Fibroblast of skin of left quadriceps (primary cell): ENCODE results near the gene SMPD4.
A peak's percentile ranks its signal among the peaks of the same experiment; 100 is the strongest.
"Not testable (repeated sequence)": the region's sequence is repeated elsewhere in the genome, so short reads cannot be mapped to it uniquely, and the experiment has no call there.

ENCODE experiments used
- DNase-seq, 2 experiments: peaks; one replicate each; pipeline ENCODE4 v3.0.0-alpha.2; 2013; ENCODE audit warnings: low read depth in 2 of 2

SMPD4 gene, protein sequence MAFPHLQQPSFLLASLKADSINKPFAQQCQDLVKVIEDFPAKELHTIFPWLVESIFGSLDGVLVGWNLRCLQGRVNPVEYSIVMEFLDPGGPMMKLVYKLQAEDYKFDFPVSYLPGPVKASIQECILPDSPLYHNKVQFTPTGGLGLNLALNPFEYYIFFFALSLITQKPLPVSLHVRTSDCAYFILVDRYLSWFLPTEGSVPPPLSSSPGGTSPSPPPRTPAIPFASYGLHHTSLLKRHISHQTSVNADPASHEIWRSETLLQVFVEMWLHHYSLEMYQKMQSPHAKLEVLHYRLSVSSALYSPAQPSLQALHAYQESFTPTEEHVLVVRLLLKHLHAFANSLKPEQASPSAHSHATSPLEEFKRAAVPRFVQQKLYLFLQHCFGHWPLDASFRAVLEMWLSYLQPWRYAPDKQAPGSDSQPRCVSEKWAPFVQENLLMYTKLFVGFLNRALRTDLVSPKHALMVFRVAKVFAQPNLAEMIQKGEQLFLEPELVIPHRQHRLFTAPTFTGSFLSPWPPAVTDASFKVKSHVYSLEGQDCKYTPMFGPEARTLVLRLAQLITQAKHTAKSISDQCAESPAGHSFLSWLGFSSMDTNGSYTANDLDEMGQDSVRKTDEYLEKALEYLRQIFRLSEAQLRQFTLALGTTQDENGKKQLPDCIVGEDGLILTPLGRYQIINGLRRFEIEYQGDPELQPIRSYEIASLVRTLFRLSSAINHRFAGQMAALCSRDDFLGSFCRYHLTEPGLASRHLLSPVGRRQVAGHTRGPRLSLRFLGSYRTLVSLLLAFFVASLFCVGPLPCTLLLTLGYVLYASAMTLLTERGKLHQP

DNA sequence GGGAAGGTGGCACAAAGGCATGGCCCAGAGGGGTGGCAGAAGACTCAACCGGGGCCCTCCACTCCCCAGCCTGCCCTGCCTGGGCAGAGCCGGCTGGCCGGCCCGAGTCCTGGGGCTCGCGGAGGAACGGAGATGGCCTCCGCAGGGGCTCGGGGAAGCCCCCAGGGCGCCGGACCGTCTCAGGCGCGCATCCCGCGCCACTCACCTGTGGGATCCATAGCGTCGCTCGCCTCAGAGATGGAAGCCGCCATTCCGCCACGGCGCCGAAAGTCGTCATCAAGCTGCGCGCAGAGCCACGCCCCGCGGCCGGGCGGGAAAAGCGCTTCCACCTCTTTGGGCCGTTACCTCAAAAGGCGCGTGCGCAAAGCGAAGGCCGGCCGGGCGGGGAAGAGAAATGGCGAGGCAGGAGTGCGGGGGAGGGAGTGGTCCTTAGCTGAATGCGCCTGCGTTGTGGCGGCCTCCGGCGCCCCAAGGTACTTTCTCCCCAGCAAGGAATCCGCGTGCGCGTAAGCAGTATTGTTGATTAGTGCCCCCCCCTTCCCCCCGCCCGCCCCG lies at the start of gene SMPD4:
Gene SMPD4, minus strand, starts transcription at position 278 of the 555 bp plus-strand sequence. CDS start 5,010 bp downstream, outside the sequence.
- peak; percentile 93 to 94 for DNase-seq

DNA sequence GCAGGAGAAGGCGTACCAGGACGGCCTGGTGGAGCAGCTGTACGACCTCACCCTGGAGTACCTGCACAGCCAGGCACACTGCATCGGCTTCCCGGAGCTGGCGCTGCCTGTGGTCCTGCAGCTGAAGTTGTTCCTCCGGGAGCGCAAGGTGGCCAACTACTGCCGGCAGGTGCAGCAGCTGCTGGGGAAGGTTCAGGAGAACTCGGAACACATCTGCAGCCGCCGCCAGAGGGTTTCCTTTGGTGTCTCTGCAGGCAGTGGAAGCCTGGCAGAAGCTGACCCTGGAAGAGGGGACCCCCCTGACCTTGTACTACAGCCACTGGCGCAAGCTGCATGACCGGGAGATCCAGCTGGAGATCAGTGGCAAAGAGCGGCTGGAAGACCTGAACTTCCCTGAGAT lies 49.5 kb upstream of the SMPD4 start:
- DNase-seq = not testable (repeated sequence)

- DNase-seq = not testable (repeated sequence)
Measured at GRCh38 chr2:130230376-130230775, 49.0 kb upstream of the SMPD4 start.

GRCh38 chr2:130229161-130229510 lies 47.7 kb upstream of the SMPD4 start:
- peak; percentile 12 to 16 for DNase-seq

GRCh38 chr2:130228467-130229160 lies 47.2 kb upstream of the SMPD4 start:
- not testable (repeated sequence) for DNase-seq

DNA sequence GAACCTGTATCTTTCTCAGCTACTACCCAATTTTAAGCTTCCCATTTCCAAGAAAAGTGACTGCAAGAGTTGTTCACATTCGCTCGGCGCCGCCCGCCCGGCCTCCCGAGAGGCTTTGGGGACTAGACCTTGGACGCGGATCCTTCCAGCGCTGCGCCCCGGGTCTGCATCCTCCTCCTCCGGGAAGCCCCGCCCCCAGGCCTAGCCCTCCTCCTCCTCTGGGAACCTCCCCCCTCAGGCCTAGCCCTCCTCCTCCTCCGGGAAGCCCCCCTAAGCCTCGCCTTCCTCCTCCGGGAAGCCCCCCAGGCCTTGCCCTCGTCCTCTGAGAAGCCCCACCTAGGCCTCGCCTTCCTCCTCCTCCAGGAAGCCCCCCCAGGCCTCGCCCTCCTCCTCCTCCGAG lies 46.6 kb upstream of the SMPD4 start:
- not testable (repeated sequence) for DNase-seq

GRCh38 chr2:130222523-130222922 lies 41.1 kb upstream of the SMPD4 start:
- not testable (repeated sequence) for DNase-seq

GRCh38 chr2:130220505-130220904 lies 39.1 kb upstream of the SMPD4 start:
- DNase-seq = not testable (repeated sequence)

DNA sequence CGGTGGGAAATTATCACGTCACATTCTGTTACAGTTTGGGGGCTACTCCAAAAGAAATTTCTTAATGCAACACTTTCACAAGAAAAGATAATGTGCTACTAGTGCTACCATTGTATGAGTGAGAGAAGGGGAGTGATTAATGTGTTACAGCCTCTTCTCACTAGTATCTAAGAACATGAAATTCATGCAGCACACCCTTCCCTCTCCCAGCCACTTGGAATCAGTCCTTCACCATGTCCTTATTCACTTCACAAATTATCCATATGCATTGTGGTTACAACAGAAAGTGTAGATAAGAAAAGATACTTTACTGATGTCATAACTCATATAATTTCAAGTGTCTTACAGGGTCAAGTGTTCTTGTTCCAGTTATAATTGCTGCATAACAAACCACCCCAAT lies 37.7 kb upstream of the SMPD4 start:
- DNase-seq = not testable (repeated sequence)

DNA sequence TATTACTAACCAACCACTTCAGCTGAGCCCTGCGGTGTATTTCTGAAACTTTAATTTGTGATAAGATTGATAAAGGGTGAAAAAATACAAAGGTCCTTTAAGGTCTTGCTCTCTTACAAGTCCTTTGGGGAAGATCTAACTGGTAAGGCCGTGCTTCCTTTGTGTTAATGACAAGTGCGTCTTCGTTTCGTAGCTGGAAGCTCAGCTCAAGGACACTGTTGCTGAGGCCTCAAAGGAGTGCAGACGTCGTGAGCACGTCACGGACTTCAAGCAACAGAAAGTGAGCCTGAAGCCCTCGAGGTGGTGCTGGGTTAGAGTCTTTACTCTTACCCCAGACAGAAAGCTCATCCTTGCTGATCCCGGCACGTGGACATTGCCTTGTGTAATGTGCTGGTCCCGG lies 25.6 kb upstream of the SMPD4 start:
- not testable (repeated sequence) for DNase-seq

GRCh38 chr2:130203150-130203549 lies 21.7 kb upstream of the SMPD4 start:
- DNase-seq = not testable (repeated sequence)

DNA sequence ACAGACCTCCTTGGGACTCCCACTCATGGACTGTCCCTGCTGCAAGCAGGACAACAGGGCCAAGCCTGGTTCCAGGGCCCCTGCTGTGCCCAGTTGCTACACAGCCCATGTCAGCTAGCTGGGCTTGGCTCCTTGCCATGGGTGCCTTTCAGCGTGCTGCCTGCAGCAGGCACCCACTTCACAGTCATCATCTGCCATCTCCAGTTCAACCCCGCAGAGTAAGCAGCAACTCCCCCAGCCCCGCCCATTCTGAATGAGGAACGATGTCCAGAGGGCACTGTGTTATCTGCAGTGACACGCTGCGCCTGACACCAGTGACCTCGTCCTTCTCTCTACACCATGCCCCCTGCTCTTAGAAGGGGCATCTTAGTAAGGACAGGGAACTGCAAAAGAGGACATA lies 21.1 kb upstream of the SMPD4 start:
- DNase-seq = not testable (repeated sequence)

GRCh38 chr2:130198343-130198742 lies 16.9 kb upstream of the SMPD4 start, which contains the start of gene TUBA3E:
Gene TUBA3E (minus strand): TSS chr2:130198439. CDS start chr2:130198360, 79 bp downstream.
- no peak for DNase-seq

GRCh38 chr2:130196052-130196451 lies 14.7 kb upstream of the SMPD4 start:
- DNase-seq = not testable (repeated sequence)

GRCh38 chr2:130195089-130195635 lies 13.8 kb upstream of the SMPD4 start:
- not testable (repeated sequence) for DNase-seq

DNA sequence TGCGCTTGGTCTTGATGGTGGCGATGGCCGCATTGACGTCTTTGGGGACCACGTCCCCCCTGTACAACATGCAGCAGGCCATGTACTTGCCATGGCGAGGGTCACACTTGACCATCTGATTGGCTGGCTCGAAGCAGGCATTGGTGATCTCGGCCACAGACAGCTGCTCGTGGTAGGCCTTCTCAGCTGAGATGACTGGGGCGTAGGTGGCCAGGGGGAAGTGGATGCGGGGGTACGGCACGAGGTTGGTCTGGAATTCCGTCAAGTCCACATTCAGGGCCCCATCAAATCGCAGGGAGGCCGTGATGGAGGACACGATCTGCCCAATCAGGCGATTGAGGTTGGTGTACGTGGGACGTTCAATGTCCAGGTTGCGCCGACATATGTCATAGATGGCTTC lies 12.4 kb upstream of the SMPD4 start:
- DNase-seq = not testable (repeated sequence)

GRCh38 chr2:130192451-130192850 lies 11.0 kb upstream of the SMPD4 start:
- not testable (repeated sequence) for DNase-seq

- not testable (repeated sequence) for DNase-seq
Measured at GRCh38 chr2:130191319-130191718, 9.9 kb upstream of the SMPD4 start.

- DNase-seq = no peak
Measured at GRCh38 chr2:130190237-130190636, 8.8 kb upstream of the SMPD4 start.

- DNase-seq = not testable (repeated sequence)
Measured at GRCh38 chr2:130188958-130189357, 7.6 kb upstream of the SMPD4 start.
